ENCODE results near the gene COL23A1.

Gene COL23A1

GRCh38 chr5:178465861-178466288, 124.3 kb downstream of the COL23A1 start:
- no peaks in the 10 kb centered on the region for H3K27me3 Mint-ChIP-seq
- H3K27ac Mint-ChIP-seq: no peak overlapping the region
- no peaks in the 10 kb centered on the region for H3K4me1 Mint-ChIP-seq (ENCODE audit: low read depth)
- H3K36me3 Mint-ChIP-seq: no peaks in the 10 kb centered on the region
- no peaks in the 10 kb centered on the region for H3K9me3 Mint-ChIP-seq (ENCODE audit: low read depth)
- no peak overlapping the region for H3K4me3 Mint-ChIP-seq

GRCh38 chr5:178465228-178465860, 124.8 kb downstream of the COL23A1 start:
- Mint-ChIP-seq H3K27me3 (no peaks in the 10 kb centered on the region), H3K4me1 (ENCODE audit: low read depth) (no peaks in the 10 kb centered on the region), H3K36me3 (no peaks in the 10 kb centered on the region), H3K9me3 (ENCODE audit: low read depth) (no peaks in the 10 kb centered on the region), H3K27ac (no peak overlapping the region), H3K4me3 (no peak overlapping the region)

DNA sequence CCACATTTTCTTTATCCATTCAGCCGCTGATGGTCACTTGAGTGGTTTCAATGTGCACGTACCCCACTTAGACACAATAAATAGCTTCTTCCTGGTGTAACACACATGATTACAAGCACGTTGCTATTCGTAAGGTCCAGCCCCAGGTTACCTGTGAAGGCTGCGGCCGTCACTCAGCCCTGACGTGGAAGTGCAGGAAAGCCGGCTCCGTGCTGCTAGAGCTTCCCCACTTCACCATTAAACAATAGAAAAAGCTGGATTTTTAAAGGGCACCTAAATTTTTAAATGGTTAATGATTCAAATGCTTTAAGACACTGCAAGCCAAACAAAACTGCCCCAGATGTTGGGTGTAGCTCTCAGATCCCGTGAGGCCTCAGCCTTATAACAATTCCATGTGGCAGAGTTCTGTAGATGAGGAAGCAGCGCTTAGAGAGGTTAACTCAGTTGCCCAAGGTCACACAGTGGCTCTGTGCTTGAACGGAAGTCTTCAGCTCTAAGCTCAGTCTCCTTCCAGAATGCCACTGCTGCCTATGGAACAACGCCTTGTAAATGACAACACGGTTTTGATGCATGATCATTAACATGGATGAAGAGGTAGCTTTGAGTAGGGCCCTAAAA, 125.7 kb downstream of the COL23A1 start:
- Mint-ChIP-seq H3K4me1 (ENCODE audit: low read depth) (no peaks in the 10 kb centered on the region), H3K9me3 (ENCODE audit: low read depth) (no peaks in the 10 kb centered on the region), H3K27me3 (no peaks in the 10 kb centered on the region), H3K36me3 (no peaks in the 10 kb centered on the region), H3K4me3 (no peak overlapping the region), H3K27ac (no peak overlapping the region)

- Mint-ChIP-seq H3K36me3 (no peaks in the 10 kb centered on the region), H3K4me1 (ENCODE audit: low read depth) (no peaks in the 10 kb centered on the region), H3K27ac (no peak overlapping the region), H3K4me3 (no peak overlapping the region), H3K27me3 (no peaks in the 10 kb centered on the region), H3K9me3 (ENCODE audit: low read depth) (no peaks in the 10 kb centered on the region)
Measured at GRCh38 chr5:178463321-178464155, 126.7 kb downstream of the COL23A1 start.

- Mint-ChIP-seq H3K4me3 (no peak overlapping the region), H3K4me1 (ENCODE audit: low read depth) (no peaks in the 10 kb centered on the region), H3K27ac (no peak overlapping the region), H3K27me3 (no peaks in the 10 kb centered on the region), H3K36me3 (no peaks in the 10 kb centered on the region), H3K9me3 (ENCODE audit: low read depth) (no peaks in the 10 kb centered on the region)
Measured at GRCh38 chr5:178462816-178463215, 127.4 kb downstream of the COL23A1 start.

DNA sequence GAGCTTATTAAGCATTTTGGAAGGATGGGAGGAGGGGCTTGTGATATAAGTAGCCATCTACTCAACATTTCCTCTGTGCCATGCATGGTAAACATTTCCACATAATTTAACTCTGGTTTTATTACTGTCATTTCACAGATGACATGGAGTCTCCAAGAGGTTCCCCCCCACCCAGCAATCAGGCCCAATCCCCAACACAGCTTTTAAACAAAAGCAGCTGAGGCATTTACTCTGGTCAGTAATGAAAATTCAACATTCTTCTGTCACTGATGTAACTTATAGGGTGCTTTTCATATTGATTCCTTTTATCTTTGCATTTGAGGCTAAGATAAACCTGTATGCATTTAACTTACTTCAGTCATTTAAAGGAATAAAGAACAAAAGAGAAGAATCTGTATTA, 128.1 kb downstream of the COL23A1 start:
- no peaks in the 10 kb centered on the region for H3K36me3 Mint-ChIP-seq
- no peaks in the 10 kb centered on the region for H3K4me1 Mint-ChIP-seq (ENCODE audit: low read depth)
- H3K9me3 Mint-ChIP-seq (ENCODE audit: low read depth): no peaks in the 10 kb centered on the region
- no peaks in the 10 kb centered on the region for H3K27me3 Mint-ChIP-seq
- no peak overlapping the region for H3K4me3 Mint-ChIP-seq
- H3K27ac Mint-ChIP-seq: no peak overlapping the region

GRCh38 chr5:178461004-178461730, 129.0 kb downstream of the COL23A1 start:
- Mint-ChIP-seq H3K27ac (no peak overlapping the region), H3K36me3 (no peaks in the 10 kb centered on the region), H3K9me3 (ENCODE audit: low read depth) (no peaks in the 10 kb centered on the region), H3K4me1 (ENCODE audit: low read depth) (no peaks in the 10 kb centered on the region), H3K4me3 (no peak overlapping the region), H3K27me3 (no peaks in the 10 kb centered on the region)

- Mint-ChIP-seq H3K9me3 (ENCODE audit: low read depth) (no peaks in the 10 kb centered on the region), H3K4me3 (no peak overlapping the region), H3K27ac (no peak overlapping the region), H3K27me3 (no peaks in the 10 kb centered on the region), H3K36me3 (no peaks in the 10 kb centered on the region), H3K4me1 (ENCODE audit: low read depth) (no peaks in the 10 kb centered on the region)
Measured at GRCh38 chr5:178460598-178460997, 129.6 kb downstream of the COL23A1 start.

- Mint-ChIP-seq H3K27ac (no peak overlapping the region), H3K27me3 (no peaks in the 10 kb centered on the region), H3K36me3 (no peaks in the 10 kb centered on the region), H3K9me3 (ENCODE audit: low read depth) (no peaks in the 10 kb centered on the region), H3K4me3 (no peak overlapping the region), H3K4me1 (ENCODE audit: low read depth) (no peaks in the 10 kb centered on the region)
Measured at GRCh38 chr5:178460174-178460573, 130.0 kb downstream of the COL23A1 start.

DNA sequence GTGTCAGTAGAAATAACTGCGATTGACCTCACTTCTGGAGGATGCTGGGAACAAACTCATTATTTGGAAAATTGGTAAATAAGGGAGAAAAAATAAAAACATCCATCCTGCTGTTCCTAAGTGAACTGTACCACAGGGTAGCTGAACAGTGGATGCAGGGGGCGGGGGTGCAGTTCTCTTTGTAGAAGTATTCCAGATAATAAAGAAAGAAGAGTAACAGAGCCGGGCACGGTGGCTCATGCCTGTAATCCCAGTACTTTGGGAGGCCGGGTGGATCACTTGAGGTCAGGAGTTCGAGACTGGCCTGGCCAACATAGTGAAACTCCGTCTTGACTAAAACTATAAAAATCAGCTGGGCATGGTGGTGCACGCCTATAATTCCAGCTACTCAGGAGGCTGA, 132.1 kb downstream of the COL23A1 start:
- H3K27me3 Mint-ChIP-seq: no peaks in the 10 kb centered on the region
- no peaks in the 10 kb centered on the region for H3K4me1 Mint-ChIP-seq (ENCODE audit: low read depth)
- H3K36me3 Mint-ChIP-seq: no peaks in the 10 kb centered on the region
- no peak overlapping the region for H3K4me3 Mint-ChIP-seq
- H3K9me3 Mint-ChIP-seq (ENCODE audit: low read depth): no peaks in the 10 kb centered on the region
- H3K27ac Mint-ChIP-seq: no peak overlapping the region

DNA sequence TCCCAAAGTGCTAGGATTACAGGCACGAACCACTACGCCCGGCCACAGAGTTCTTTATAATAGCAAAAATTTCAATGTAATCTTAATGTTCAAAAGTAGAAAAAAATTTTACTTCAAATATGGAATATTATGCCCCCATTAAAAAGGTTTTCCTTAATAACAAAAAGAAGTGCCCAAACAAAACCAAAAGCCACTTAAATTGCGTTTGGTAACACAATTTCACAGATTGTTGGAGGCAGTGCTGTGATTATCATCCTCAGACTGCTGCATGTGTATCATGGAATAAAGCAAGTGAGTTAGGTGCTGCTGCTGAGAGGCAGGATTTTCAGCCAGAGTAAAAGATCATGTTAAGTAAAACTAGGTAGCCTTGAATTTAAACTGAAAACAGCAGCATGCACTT, 132.7 kb downstream of the COL23A1 start:
- Mint-ChIP-seq H3K36me3 (no peaks in the 10 kb centered on the region), H3K27ac (no peak overlapping the region), H3K4me3 (no peak overlapping the region)

GRCh38 chr5:178455480-178455835, 134.7 kb downstream of the COL23A1 start:
- no peaks in the 10 kb centered on the region for H3K27me3 Mint-ChIP-seq
- no peaks in the 10 kb centered on the region for H3K36me3 Mint-ChIP-seq
- no peak overlapping the region for H3K4me3 Mint-ChIP-seq
- H3K4me1 Mint-ChIP-seq (ENCODE audit: low read depth): no peaks in the 10 kb centered on the region
- H3K9me3 Mint-ChIP-seq (ENCODE audit: low read depth): no peaks in the 10 kb centered on the region
- H3K27ac Mint-ChIP-seq: no peak overlapping the region

More for the DNA sequence above, 132.7 kb downstream of the COL23A1 start:
- no peaks in the 10 kb centered on the region for H3K4me1 Mint-ChIP-seq (ENCODE audit: low read depth)
- no peaks in the 10 kb centered on the region for H3K9me3 Mint-ChIP-seq (ENCODE audit: low read depth)
- no peaks in the 10 kb centered on the region for H3K27me3 Mint-ChIP-seq

GRCh38 chr5:178454821-178455479, 135.2 kb downstream of the COL23A1 start:
- Mint-ChIP-seq H3K36me3 (no peaks in the 10 kb centered on the region), H3K4me3 (no peak overlapping the region), H3K4me1 (ENCODE audit: low read depth) (no peaks in the 10 kb centered on the region), H3K9me3 (ENCODE audit: low read depth) (no peaks in the 10 kb centered on the region), H3K27ac (no peak overlapping the region), H3K27me3 (no peaks in the 10 kb centered on the region)

GRCh38 chr5:178454303-178454702, 135.9 kb downstream of the COL23A1 start:
- Mint-ChIP-seq H3K9me3 (ENCODE audit: low read depth) (no peaks in the 10 kb centered on the region), H3K4me1 (ENCODE audit: low read depth) (no peaks in the 10 kb centered on the region), H3K27ac (no peak overlapping the region), H3K36me3 (no peaks in the 10 kb centered on the region), H3K4me3 (no peak overlapping the region), H3K27me3 (no peaks in the 10 kb centered on the region)

Data from activated naive CD8-positive, alpha-beta T cell (primary cell).